GM19397 (cell line): ENCODE data around the gene CYP2E1.
"Not testable (repeated sequence)": the region's sequence is repeated elsewhere in the genome, so short reads cannot be mapped to it uniquely, and the experiment has no call there.

Experiments
- ATAC-seq: cut with Tn5 transposase; IDR thresholded peaks from one replicate; pipeline ENCODE4 v1.9.1; 2021; ENCODE audit warnings: mild to moderate bottlenecking, moderate library complexity; ENCODE audit not compliant: unreplicated experiment

The CYP2E1 gene

DNA sequence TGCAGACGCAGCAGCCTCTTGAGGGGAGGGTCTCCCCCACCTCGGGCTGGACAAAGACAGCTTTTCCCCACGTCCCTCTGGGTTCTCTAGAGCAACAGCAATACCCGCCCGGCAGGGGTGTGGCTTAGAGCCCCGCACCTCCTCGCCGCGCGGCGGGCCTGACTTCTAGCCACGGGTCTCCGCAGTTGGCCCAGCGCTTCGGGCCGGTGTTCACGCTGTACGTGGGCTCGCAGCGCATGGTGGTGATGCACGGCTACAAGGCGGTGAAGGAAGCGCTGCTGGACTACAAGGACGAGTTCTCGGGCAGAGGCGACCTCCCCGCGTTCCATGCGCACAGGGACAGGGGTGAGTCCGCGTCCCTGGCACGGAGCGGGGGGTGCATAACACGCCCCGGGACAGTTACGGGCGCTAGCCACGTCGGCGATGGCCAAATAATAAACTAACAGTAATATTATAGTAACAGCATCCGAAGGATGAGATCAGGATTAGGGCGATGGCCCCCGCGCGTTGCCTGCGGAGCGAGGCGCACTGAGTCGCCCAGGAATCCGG lies 1.2 kb downstream of the CYP2E1 start:
- ATAC-seq = no peak

DNA sequence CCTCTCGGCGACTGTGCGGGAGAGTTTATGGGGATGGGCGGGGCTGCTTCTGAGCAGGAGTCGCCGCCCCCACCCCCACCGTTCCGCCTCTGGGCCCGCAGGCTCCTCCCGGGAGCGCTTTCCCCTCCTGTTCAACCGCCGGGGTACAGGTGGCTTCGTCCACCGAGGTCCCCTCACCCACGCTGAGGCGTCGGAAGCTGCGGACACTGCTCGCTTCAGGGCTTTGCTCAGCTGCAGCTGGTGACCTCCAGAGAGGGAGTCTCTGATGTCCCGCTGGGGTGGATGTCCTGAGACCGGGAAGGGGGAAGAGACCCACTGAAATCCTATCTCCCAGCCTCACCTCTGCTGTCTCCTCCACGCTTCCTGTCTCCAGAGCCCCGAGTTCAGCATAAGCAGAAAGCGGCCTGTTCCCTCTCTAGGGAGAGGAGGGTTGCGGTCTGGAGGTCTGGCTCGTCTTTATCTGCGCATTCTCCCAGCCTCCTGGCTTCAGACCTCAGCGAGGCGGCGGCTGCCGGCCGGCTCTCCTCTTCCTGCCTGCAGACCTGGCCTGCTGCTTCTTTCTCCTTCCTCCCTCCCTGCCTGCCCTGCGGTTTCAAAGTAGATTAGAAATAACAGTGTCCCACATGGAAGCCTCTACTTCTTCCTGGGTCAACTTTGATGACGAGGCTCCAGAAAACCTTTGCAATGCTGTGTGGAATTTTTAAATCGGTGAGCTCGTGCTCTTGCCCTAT lies 1.8 kb downstream of the CYP2E1 start:
- ATAC-seq = no peak

DNA sequence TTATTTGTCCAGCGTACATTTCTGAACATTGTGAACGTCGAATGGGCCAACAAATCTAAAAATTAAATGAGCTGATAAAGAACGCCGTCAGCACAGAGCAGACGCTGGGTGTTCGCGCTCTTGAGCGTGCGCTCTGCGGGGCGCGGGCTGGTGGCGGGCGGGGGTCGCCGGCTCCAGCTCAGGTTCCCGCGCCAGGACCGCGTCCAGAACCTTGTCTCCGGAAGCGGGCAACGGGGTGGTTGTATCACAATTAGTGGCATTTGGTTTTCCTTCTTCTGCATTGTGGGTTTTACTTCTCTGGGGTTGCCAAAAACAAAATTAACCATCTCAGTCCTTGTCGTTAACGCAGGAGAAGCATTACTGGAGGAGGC lies 2.4 kb downstream of the CYP2E1 start:
- ATAC-seq = no peak

DNA sequence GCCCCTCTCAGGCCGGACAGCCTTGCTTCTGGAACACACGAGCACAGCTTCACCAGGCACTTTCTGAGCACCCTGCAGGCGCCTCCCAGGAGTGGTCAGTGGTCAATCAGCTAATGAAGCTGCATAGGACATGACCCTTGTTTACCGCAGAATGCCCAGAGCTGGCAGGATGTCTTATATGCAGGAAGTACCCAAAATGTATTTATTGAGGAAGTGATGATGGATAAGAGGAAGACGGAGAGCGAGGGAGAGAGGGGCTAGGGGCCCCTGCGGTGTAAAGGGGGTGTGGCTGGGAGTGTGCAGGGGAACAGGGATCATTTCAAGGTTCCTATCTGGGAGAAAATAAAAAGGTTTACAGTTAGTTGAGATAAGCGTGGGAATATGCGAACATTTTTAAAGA lies 3.3 kb downstream of the CYP2E1 start:
- ATAC-seq = no peak

DNA sequence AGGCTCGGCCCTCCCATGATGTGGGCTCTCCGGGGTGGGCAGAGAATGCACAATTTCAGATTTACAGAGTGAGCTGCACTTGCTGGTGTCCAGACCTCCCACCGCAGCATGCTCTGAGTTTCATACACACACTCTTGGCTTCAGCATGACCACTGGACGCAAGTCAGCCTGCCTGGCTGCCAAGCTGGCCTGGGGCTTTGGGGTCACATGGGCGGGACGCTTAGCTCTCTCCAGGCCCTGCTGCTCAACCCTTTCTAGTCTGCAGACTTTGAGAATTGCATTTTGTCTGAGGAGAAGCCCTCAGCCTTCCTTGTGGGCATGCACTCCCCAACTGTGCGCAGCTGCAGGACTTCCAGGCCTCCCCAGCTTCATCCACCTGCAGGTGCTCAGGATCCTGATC lies 5.7 kb downstream of the CYP2E1 start:
- ATAC-seq = no peak

DNA sequence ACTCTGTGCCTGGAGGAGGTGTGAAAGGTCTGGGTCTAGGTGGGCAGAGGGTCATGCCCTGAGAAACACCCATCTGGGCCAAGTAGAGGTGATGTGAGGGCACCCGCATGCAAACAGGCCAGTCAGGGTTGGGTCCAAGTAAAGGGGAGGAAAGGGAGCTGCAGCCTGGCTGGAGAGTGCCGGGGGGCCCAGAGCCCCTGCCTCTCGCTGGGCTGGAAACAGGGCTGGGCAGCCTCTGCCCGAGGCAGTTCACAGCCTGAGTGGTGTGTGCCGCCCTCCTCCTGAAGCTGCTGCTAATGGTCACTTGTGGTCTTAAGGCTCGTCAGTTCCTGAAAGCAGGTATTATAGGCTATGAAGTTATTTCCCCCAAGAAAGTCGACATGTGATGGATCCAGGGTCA lies 7.3 kb downstream of the CYP2E1 start:
- no peak for ATAC-seq

DNA sequence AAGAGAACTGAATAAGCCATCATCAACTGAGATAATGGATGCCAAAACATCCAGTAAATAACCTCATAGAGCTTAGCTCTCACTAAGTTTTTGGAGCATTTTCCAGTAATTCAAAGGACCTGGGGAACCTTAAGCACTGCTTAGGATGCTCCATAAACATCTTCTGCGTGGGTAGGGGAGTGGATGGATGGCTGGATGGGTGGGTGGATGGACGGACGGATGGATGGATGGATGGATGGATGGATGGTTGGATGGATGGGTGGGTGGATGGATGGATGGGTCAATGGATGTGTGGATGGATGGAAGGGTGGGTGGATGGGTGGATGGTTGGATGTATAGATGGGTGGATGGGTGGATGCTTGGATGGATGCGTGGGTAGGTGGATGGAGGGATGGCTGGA lies 9.0 kb downstream of the CYP2E1 start:
- no peak for ATAC-seq

DNA sequence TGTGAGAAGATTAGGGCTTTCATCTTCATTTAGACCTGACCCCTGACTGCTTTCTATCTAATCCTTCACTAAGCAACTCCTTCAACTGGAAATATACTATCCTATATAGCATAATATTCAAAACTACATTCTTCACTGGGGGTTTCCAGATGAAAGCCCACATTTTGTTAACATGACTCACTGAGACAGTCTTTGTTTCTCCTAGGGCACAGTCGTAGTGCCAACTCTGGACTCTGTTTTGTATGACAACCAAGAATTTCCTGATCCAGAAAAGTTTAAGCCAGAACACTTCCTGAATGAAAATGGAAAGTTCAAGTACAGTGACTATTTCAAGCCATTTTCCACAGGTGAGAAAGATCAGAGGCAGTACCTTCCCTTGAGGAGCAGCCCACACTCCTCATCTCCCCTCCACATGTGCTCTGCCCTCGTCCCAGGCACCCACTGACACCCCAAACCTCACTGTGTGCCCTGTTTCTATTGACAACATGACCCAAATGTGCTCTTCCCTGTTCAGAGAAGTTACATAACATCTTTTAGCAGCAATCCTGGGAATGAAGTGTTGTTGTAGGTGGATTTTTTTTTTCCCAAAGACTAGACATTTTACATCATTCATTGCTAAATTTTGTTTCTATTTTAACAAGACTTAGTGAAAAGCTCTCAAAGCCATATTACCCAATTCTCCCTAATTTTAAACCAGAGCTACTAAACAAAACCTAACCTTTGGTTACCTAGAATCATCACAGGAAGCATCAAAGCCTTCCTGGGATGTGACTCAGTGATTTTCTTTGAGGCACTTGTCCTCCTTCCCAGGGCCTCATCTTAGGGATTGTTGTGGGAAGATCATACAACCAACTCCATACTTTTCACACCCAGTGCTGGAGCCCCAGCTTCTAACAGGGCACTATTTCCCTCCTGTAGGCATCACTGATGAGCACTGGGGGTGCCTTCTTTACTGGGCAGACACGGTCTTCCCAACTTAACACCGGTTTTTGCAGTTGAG lies 10.7 kb downstream of the CYP2E1 start:
- no peak for ATAC-seq

DNA sequence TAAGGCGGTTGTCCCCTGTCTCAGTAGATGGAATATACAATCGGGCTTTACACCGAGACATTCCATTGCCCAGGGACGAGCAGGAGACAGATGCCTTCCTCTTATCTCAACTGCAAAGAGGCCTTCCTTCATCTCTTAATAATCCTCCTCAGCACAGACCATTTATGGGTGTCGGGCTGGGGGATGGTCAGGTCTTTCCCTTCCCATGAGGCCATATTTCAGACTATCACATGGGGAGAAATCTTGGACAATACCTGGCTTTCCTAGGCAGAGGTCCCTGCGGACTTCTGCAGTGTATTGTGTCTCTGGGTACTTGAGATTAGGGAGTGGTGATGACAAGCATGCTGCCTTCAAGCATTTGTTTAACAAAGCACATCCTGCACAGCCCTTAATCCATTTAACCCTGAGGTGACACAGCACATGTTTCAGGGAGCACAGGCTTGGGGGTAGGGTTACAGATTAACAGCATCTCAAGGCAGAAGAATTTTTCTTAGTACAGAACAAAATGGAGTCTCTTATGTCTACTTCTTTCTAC lies 14.3 kb downstream of the CYP2E1 start:
- ATAC-seq = not testable (repeated sequence)

DNA sequence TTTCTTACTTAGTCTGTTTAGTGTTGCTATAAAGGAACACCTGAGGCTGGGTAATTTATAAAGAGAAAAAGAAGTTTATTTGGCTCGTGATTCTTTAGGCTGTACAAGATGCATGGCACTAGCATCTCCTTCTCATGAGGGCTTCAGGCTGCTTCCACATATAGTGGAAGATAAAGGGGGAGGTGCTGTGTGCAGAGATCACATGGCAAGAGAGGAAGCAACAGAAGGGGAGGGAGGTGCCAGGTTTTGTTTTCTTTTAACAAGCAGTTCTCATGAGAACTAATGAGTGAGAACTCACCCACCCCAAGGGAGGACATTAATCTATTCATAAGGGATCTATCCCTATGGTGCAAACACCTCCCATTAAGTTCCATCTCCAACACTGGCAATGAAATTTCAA lies 17.3 kb downstream of the CYP2E1 start:
- no peak for ATAC-seq

DNA sequence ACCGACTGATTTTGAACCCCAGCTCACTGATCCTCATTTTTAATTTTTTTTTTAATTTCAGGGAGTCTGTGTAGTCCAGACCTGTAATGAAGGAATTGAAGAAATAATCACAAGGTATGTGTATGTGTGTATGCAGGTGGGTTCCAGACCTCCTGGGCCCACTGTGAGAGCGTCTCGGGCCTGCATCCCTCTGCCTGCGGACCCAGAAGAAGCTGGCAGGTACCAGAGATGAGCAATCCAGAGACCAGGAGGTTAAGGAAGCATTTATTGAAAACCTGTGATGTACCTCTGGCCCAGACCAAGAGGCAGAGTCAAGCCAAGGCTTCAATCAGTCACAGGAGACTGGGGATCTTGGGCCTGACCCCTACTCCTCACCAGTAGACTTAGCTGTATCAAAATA lies 27.4 kb downstream of the CYP2E1 start:
- ATAC-seq = no peak

DNA sequence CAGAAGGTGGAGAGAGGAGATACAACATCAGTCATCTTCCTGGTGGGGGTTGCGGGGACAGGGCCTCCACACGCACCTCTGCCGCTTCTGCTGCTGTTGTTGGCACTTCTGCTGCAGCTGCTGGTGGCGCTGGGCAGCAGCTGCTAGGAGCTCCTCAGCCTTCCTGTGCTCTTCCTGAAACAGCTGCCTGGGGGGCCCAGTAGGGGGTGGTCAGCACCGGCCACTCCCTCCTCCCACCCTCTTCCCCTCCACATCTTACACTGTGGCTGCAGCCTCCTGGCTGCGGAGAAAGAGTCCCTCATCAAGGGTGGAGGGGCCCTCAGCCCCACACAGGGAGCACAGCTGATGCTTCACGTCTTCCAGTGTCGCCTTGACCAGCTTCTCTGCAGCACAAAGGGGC lies 28.4 kb downstream of the CYP2E1 start:
- ATAC-seq = no peak

DNA sequence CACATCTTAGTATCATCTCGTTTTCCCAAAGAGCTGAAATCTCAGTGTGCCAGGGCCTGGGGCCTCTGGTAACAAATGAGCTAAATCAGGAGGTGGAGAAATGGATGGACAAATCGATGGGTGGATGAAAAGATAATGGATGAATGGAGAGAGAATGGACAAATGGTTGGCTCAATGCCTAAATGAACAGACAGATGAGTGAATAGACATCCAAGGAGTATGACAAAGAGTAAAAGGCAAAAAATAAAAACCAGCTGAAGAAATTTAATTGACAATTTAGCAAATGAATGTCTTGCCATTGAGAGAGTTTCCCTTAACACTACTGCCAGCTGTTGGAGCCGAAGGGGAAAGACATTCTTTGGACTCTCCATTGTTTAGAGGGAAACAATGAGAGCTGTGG lies 30.2 kb downstream of the CYP2E1 start:
- no peak for ATAC-seq

DNA sequence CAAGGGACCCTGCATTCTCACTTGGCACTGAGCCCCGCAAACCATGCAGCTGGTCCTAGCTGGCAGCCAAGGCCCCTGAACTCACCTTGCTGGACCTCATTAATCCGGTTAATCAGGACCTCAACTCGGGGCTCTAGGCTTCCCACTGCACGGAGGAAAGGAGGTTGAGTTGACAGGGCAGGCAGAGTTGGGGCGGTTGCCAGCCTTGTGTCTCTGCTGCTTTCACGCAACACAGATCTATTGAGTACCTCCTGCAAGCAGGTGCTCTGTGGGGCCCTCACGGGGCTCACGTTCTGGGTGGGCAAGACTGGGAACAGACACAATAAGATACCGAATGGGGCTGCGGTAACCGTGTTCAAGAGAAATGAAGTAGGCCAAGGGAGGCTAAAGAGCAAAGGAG lies 32.1 kb downstream of the CYP2E1 start:
- ATAC-seq = no peak

DNA sequence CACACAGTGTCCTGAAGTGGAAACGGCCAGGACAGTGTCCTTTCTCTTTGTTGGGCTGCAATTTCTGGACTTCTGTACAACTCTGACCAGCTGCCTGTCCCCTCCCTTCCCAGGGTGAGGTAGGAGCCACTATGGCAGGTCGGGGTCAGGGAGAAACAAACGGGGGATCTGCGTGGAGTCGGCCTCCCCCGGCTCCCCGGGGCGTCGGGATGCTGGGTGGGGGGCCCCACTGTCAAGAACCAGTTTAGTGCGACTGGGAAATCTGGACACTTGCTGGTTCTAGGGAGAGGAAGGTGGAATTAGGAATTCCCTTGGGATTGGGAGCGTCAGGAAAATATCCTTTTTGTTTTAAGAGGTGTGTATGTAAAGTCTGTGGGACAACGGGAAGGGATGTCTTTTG lies 37.7 kb downstream of the CYP2E1 start:
- ATAC-seq = no peak

DNA sequence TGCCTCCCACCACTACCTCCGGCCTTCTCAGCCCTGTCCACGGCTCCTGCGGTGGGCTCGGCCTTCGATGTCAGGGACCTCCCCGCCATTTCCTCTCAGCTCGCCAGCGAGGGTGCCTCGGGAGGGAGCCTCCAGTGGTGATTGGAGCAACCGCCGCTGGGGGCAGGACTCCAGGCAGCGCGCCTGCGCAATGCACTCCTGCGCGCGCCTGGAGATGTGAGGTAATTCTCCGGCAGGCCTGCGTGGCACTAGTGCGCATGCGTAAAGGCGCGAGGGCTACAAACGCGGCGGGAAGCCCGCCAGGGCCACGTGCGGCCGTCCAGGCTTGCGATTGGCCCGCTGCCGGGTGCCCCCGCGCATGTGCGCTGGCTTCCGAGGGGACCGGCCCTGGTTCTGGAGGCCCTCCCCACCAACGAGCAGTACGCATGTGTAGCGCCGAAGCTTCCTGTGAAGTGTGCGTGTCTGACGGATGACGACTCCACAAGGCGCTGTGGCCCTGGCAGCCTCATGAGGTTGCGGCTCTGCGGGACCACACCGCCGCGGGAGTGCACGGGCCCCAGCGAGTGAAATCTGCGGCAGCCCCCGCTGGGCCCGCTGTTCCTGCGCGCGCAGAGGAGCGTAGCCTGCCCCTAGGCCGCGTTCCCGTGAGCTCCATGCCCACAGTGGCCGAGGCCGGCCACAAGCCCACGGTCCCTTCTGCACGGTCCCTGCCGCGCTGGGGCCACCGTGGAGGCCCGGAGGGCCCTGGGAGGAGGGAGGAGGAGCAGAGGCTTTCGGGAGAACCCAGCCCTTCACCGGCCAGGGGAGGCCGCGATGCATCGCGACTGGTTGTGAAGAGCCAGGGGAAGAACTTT lies 38.5 kb downstream of the CYP2E1 start, which contains the start of gene SYCE1:
Gene SYCE1, minus strand, starts transcription at position 143 of the 854 bp plus-strand sequence. Its CDS starts 54 bp downstream, at position 89.
- ATAC-seq = no peak

DNA sequence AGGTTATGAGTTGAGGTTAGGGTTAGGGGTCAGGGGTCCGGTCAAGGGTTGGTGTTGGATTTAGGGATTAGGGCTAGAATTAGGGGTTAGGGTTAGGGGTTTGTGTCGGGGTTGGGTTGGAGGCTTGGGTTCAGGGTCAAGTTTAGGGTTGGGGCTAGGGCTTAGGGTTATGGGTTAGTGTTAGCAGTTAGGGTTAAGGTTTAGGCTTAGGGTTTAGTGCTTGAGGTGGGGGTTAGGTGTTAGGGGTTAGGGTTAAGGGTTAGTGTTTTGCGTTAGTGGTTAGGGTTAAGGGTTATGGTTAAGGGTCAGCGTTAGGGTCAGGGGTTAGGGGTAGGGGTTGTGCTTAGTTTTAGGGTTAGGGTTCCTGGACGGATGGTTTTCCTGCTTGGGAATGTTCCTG lies 40.0 kb downstream of the CYP2E1 start:
- no peak for ATAC-seq

DNA sequence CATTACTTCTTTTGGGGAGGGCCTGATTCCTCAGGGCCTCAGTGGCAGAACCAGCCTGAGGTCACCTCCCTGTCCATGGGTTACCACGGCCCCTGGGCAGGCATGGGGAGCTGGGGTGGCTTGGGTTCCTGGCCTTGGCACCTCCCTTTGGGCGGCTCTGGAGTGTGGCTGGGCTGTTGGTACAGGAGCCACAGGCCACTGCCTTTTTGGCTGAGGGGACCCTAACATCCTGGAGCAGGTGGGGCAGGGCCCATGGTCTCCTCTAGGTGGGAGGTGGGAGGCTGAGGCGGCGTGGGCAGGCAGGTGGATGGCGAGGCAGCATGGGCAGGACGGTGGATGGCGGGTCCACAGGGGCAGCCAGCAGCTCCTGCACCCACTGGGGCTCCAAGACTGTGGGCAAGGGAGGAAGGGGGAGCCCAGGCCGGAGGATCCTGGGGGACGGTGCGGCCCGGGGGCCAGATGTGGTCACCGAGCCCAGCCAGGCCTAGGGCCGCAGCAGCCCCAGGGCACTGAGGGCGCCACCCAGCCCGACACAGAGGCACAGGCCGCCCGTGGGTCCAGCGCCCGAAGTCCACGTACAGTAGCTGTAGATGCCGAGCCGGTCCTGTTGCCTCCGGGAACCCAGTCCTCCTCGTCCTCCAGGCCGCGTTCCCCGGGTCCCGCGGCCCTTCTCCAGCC lies 40.6 kb downstream of the CYP2E1 start:
- no peak for ATAC-seq

DNA sequence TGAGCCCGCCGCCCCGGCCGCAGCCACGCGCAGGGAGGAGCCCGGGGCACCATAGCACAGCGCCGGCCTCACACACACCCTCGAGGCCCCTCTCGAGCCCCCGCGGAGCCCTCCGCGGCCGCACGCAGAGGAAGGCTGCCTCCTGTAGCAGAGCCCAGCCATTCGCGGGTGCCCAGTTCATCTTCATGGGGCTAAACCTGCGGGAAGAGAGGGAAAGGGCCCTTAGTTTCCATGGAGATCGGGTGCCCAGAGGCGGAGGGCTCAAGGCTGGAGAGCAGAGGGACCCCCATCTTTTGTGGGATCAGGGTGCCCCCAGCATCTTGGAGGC lies 41.1 kb downstream of the CYP2E1 start:
- no peak for ATAC-seq
